COR-L47 (cell line): ENCODE measurements around the gene TBXA2R.
A peak's percentile ranks its signal among the peaks of the same experiment; 100 is the strongest.
"Not testable (repeated sequence)": the region's sequence is repeated elsewhere in the genome, so short reads cannot be mapped to it uniquely, and the experiment has no call there.

Experiments used
- DNase-seq: peaks from one replicate; lab custom pipeline; 2025; lab: John Stamatoyannopoulos, UW

Gene TBXA2R

DNA sequence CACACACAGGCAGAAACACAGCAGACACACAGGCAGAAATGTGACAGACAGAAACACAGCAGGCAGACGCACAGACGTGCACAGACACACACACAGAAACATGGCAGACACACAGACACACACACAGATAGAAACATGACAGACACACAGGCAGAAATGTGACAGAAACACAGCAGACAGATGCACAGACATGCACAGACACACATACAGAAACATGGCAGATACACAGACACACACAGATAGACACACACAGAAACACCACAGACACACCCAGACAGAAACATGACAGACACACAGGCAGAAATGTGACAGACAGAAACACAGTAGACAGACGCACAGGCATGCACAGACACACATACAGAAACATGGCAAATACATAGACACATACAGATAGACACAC is 1.3 kb downstream of the TBXA2R start:
- DNase-seq = no peak

DNA sequence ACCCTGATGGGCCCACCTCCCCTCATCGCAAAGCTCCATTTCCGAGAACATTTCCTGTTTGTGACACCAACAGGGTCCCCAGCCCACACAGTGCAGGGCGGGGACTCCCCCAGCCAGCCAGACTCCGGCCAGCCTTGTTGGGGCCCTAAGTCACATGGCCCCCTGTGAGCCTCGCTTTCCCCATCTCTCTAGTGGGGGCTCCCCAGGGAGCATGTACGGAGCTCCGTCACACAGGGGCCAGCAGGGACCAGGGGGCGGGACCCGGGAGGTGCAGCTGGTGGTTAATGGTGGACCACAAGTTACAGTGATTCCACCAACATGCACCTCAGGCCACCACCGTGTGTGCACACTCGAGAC is 1.7 kb downstream of the TBXA2R start:
- DNase-seq = no peak

DNA sequence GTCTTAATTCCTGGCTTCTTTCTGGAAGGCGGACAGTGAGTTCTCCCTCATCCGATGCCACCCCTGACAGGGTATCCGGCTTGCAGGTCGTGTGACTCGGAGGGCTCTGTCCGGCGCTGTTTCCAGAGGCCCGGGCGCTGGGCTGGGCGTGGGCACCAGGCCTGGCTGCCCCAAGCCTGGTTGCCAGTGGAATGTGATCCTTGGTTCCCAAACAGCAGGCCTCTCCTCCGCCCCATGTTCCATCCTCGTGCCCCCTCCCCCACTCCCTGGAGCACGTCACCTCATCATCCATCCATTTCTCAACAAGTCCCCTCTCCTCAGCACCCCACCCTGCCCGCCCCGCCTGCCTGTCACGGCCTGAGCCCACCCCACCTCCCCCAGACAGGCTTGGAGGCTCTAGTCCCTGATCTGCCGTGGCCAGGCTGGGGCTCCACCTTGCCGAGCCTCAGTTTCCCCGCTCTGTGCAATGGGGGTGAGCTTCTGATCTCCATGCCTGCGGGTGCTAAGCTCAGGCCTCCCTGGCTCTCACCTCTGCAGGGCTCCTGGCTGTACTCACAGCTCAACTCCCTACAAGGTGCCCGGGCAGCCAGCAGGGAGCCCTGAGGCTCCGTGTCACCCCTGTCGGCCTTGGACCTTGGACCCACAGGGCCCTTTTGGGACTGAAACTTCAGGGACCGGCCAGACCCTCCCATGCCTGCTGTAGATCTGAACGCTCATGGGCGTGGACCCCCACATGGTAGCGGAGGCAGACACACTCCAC is 2.3 kb downstream of the TBXA2R start:
- DNase-seq = no peak

DNA sequence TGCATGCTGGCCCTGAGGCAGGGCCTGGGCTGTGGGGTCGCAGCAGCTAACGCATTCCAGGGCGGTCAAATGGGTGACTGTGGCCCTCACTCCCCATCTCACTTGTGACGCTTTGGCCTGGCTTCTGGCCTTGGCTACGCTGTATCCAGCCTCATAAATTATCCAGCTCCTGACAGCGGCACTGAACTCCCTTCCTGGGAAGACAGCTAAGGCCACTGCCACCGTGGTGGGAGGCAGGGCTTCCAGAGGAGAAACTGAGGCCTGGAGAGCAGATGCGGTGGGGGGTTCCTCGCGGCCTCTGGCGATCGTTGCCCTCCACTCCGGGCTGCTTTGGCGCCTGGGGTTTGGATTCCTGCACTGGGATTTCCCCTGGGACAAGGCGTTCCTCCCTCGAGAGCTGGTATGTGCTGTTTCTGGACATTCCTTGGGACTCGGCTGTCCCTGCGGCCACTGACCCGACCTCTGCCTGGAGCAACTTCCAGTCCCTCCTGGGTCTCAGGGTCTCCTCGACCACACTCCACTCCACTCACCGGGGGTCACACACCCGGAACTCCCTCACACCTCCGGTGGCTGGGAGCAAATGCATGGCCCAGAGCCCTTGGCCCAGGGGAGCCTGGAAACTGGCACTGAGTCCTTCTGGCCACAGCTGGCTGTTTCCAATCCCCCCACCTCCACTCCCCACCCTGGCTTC is 3.4 kb downstream of the TBXA2R start:
- DNase-seq = no peak

DNA sequence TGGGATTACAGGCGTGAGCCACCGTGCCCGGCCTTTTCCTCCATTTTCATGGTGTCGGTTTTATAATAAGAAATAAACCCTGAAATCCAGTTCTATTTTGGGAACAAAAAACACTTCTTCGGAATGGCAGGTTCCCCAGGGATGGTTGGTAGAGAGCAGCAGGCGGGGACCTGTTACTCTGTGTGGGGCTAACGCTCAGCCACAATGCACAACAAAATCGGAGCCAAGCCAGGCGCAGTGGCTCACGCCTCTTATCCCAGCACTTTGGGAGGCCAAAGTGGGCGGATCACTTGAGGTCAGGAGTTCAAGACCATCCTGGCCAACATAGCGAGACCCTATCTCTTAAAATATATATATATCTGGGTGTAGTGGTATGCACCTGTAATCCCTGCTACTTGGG is 5.7 kb downstream of the TBXA2R start:
- DNase-seq = no peak

DNA sequence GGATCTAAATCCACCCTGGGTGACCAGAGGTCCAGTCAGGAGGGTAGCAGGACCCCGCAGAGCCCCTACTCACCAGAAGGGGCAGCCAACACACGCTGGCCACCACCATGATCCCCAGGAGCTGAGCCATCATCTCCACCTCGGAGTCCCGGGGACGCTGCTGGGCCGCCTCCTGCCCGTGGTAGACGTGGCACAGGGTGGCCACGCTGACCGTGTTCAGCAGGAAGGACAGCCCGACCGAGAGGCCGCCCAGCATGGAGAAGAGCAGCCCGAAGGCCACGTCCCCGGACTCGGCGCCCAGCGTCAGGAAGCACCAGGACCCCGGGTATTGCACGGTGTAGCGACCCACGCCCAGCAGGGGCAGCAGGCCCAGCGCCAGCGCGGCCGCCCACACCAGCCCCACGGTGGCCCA is 6.9 kb downstream of the TBXA2R start:
- DNase-seq = no peak

DNA sequence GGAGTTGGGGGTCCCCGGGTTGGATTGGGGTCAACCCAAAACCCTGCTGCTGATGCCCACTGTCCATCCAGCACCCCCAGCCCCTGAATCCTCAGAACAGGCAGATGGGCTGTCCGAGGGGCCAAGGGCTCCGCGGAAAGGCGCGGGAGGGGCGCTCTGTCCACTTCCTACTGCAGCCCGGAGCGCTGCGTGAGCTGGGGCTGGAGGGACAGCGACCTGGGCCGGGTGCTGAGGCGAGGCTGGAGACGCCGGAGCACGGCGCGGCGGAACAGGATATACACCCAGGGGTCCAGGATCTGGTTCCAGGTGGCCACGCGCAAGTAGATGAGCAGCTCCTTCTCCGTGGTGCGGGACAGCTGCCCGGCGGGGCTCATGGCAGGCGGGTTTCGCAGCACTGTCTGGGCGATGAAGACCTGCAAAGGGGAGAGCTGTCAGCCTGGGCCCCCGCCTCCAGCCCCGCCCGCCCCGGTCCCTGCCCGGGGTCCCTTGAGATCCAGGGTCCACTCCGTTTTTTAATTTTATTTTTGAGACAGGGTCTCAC is 11.1 kb downstream of the TBXA2R start:
- DNase-seq = no peak

DNA sequence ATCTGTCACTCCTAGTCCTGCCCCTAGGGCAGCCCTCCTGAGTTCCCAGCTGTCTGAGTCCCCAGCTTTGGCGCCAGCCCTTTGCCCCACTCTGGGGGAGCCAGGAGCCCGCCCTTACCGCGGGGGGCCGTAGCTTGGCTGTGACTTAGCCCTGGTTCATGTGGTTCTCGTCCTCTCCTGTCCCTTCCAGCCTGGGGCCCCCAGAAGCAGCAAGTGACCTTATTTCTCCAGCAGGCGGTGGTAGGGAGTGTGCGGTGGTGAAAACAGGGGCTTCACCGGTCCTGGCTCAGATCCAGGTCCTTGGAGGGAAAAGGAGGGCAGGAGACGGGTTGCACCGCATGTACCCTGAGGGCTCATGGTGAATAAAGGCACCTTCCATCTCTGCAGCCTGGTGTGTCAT is 13.5 kb downstream of the TBXA2R start:
- DNase-seq = no peak

DNA sequence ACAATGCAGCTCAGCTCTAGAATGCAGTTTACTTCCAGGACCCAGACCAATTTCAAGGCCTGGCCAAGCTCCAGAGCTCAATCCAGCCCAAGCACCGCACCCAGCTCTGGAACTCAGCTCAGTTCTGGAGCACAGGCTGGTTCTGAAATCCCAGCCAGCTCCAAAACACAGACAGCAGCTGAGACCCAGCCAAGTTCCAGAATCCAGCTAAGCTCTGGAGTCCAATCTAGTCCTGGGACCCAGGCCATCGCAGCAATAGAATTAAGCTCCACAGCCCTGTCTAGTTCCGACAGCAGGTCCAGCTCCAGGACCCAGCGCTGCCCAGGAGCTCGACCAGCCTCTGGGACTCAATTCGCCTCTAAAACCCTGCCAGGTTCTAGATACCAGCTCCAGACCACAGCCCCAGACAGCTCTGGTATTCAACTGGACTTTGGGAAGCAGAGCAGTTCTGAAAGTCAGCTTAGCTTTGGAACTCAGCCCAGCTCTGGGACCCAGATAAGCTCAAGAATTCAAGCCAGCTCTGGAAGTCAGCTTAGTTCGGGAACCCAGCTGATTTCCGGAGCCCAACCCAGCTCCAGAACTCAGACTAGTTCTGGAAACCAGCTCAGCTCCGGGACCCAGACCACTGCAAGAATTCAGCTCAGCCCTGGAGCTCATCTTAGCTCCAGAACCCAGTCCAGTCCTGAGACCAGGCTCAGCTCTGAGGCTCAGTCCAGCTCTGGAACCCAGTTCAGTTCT is 14.6 kb downstream of the TBXA2R start:
- no peak for DNase-seq

DNA sequence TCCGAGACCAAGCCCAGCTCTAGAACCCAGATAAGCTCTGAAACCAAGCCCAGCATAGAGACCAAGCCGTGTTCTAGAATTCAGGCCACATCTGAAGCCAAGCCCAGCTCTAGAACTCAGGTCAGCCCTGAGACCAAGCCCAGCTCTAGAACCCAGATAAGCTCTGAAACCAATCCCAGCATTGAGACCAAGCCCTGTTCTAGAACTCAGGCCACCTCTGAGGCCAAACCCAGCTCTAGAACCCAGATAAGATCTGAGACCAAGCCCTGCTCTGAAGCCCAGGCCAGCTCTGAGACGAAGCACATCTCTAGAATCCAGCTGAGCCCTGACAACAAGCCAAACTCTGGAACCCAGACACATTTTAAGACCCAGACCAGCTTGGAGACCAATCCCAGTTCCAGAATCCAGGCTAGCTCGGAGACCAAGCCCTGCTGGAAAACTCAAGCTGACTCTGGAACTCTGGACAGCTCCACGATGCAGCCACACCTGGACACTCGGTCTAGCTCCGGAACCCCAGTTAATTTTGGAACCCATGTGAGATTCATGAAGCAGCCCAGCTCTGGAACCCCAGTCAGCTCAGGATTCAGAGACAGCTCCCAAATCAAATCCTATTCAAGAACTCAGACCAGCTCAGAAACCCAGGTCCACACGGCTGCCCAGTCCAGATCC is 15.6 kb downstream of the TBXA2R start:
- no peak for DNase-seq

DNA sequence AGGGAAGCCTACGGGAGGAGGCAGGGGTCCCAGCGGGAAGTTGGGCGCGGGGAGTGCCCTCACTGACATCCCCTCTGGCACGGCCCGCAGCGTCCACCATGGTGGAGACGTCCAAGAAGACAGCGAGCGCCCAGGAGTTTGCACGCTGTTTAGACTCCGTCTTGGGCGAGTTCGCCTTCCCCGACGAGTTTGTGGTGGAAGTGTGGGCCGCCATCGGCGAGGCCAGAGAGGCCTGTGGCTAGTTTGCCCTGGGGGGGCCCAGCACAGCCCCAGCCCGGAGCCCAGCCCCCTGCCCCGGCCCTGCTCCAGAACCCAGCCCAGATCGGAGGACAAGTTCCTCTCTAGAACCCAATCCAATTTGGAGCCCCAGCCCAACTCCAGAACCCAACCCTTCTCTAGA is 16.7 kb downstream of the TBXA2R start:
- no peak for DNase-seq

DNA sequence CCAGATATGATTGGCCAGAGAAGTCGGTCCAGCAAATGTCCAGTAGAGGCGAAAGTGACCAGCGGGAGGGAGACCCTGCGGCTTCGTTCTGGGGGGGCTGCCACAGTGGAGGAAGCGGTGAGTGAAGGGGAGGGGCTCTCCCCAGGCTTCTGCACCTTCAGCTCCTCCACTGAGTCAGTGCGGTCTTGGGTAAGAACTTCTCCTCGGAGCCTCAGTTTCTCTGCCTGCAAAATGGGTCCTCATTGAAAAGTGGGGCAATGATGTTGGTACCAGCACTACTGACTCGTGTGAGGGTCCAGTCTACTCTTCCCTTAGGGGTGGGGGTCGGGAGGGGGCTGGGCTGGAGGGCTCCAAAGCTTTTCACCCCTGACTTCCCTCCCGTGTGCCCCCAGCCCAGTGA is 17.2 kb downstream of the TBXA2R start:
- DNase-seq = no peak

DNA sequence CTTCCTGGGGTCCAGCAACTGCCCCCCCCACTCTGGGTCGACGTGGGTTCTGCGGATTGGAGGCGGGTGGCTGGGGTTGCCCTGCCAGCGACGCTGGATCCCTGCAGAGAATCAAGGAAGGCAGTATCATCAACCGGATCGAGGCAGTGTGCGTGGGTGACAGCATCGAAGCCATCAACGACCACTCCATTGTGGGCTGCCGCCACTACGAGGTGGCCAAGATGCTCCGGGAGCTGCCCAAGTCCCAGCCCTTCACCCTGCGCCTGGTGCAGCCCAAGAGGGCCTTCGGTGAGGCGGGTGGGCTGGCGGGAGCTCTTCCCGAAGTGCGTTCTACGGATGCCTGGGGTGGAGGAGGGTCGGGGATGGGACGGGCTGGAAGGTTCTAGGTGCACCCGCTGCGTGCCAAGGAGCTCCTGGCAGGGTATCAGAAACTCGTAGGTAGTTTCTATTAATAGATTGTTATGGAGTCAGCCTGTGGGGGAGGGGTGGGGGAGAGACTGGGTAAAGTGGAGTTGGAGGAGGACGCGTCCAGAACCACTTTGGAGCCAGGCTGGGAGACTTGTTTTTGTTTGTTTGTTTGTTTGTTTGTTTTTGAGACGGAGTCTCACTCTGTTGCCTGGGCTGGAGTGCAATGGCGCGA is 19.8 kb downstream of the TBXA2R start:
- peak; percentile 8 for DNase-seq

DNA sequence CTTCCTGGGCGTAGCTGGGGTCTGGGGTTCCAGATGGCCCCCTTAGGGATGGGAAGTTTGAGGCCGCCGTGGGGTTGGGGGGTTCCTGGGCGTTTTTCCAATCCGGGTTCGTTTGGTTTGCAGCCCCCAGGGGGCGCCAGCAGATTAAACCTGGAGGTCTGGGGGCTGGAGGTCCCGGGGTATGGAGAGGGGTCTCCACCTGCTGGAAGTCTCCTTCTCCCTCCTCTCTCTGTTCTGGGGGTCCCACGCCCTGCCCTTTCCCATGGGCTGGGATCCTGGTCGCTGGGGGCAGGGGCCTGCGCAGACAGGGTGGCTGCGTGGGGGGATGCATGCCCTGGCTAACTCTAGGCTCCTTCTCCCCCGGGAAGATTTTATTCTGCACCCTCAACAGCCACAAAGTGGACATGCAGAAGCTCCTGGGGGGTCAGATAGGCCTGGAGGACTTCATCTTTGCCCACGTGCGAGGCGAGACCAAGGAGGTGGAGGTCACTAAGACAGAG is 20.5 kb downstream of the TBXA2R start:
- peak; percentile 34 for DNase-seq

DNA sequence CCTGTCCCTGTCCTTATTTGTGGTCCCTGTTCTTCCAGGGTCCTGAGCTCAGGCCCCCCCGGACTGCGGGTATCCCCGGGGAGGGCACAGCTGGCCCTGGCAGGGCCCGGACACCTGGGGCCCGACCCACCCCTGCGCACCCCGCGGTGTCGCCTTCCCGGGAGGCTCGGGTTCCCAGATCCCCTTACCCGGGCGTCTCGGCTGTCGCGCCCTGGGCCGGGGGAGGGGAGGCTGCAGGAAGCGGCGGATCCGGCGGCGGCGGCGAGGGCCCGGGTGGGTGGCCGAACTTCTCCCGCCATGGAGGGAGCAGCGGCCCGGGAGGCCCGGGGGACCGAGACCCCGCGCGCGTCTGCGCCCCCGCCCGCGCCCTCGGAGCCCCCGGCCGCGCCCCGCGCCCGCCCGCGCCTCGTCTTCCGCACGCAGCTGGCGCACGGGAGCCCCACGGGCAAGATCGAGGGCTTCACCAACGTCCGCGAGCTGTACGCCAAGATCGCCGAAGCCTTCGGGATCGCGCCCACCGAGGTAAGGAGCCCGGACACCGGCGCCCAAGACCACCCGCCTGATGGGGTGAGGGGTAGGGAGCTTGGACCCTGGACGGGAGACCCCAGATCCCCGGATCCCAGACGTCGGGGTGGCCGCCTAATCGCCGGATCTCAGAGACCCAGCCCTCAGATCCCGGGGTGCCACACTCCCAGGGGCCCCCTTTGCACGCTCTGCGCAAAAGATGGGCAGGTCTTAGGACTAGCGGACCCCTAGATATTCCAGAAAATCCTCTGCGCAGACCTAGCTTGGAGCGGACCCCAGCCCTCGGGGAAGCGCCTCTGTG is 21.2 kb downstream of the TBXA2R start, which contains the start of gene GIPC3:
TSS of gene GIPC3 (plus strand) at position 178 of the 826 bp plus-strand sequence. CDS start at position 298, 120 bp downstream.
- no peak for DNase-seq

DNA sequence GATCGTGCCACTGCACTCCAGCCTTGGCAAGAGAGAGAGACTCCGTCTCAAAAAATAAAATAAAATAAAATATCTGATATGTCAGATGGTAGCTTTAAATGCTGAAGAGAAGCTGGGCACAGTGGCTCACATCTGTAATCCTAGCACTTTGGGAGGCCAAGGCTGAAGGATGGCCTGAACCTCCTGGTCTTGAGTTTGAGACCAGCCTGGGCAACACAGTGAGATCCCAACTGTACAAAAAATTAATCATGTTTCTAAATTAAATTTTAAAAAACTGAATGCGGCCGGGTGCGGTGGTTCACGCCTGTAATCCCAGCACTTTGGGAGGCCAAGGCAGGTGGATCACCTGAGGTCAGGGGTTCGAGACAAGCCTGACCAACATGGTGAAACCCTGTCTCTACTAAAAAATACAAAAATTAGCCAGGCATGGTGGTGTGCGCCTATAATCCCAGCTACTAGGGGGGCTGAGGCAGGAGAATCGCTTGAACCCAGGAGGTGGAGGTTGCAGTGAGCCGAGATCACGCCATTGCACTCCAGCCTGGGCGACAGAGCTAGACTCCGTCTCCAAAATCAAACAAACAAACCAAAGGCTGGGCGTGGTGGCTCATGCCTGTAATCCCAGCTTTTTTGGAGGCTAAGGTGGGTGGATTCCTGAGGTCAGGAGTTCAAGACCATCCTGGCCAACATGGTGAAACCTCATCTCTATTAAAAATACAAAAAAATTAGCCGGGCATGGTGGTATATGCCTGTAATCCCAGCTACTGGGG is 22.5 kb downstream of the TBXA2R start:
- not testable (repeated sequence) for DNase-seq

DNA sequence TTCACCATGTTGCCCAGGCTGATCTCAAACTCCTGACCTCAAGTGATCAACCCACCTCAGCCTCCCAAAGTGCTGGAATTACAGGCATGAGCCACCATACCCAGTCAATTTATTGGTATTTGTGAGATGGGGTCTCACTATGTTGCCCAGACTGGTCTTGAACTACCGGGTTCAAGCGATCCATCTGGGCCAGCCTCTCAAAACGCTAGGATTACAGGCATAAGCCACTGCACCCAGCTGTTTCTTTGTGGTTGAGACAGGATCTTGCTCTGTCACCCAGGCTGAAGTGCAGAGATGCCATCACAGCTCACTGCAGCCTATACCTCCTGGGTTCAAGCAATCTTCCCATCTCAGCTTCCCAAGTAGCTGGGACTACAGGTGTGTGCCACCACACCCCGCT is 24.9 kb downstream of the TBXA2R start:
- not testable (repeated sequence) for DNase-seq

DNA sequence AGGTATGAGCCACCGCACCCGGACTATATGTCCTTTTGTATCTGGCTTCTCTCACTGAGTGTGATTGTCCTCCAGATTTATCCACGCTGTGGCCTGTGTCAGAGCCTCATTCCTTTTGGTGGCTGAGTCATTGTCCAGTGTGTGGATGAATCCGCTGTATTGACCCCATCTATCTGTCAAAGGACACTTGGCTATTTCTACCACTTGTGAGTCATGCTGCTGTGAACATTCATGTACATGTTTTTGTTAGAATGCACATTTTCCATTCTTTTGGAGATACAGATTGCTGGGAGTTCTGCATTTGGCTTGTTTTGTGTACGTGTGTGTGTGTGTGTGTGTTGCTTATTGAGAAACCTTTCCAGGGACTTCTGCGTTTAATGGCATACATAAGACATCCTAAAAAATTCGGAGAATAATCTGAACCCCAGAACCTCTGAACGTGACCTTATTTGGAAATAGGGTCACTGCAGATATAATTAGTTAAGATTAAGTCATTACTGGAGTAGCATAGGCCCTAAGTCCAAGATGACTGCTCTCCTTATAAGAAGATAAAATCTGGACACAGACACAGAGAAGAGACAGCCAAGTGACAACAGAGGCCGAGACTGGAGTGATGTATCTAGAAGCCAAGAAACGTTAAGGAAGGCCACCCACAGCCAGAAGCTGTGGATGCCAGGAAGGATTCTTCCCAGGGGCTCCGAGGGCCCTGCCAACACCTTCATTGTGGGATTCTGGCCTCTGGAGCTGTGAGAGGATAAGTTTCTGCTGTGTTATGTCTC is 26.3 kb downstream of the TBXA2R start:
- no peak for DNase-seq

DNA sequence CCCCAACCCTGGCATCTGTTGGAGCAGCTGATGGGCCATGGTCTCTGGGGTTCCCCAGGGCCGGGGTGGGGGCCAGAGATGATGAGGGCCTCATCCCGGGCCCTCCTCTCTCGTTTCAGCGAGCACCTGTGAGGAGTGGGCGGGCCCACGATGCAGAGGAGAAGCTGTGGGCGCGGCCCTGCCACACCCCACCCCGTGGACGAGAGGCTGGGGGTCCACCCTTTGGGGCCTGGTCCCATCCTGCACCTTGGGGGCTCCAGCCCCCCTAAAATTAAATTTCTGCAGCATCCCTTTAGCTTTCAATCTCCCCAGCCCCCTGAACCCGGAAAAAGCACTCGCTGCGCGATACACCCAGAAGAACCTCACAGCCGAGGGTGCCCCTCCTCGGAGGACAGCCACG is 28.3 kb downstream of the TBXA2R start:
- DNase-seq = no peak
